SK-N-MC (cell line): ENCODE results near the gene DCBLD2.

ENCODE experiments used
- EZH2 ChIP-seq: fragments of 200-600 bp; sonication (generic); IDR thresholded peaks from one replicate; pipeline ENCODE4 v1.6.1; 2017; ENCODE audit warnings: antibody characterized with exemption
- POLR2AphosphoS5 ChIP-seq: IDR thresholded peaks from 2 replicates; pipeline ENCODE4 v1.6.1; 2012; ENCODE audit warnings: mild to moderate bottlenecking, low read depth, low read length, borderline replicate concordance

DNA sequence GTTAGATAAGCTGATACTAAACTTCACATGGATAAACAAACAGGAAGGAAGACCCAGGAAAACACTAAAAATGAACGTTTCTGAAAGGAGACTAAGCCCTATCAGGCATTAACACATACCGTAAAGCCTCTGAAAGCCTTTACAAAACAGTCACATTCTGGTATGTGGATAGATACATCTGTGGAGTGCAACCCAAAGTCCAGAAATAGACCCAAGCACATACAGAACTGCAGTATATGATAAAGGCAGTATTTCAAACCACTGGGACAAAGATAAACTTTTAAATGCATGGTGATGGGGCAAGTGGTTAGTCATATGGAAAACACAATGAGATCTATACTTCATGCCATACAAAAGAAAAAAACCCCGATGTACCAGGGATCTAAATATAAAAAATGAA lies 26.0 kb downstream of the DCBLD2 start:
- no peak for TF ChIP-seq EZH2
- no peak for TF ChIP-seq POLR2AphosphoS5
